SK-N-SH (cell line): Measurements from ENCODE around the gene PLCH1.

Experiments
- CTCF ChIP-seq: fragments of 200-600 bp; sonication (generic); IDR thresholded peaks from 2 replicates; pipeline ENCODE4 v1.6.1; 2017; ENCODE audit warnings: antibody characterized with exemption, mild to moderate bottlenecking, moderate library complexity
- TF ChIP-seq, protein P1 (sequence below): IDR thresholded peaks from 2 replicates; pipeline ENCODE4 v1.6.1; 2012; ENCODE audit warnings: mild to moderate bottlenecking, low read depth, low read length, moderate library complexity
- TF ChIP-seq, protein P2 (sequence below): IDR thresholded peaks from 2 replicates; pipeline ENCODE4 v1.4.0; 2012; ENCODE audit warnings: low read depth, borderline replicate concordance

GRCh38 chr3:155516439-155516838, 228.4 kb downstream of the PLCH1 start:
- no peak for TF ChIP-seq CTCF
- TF ChIP-seq, protein P1, sequence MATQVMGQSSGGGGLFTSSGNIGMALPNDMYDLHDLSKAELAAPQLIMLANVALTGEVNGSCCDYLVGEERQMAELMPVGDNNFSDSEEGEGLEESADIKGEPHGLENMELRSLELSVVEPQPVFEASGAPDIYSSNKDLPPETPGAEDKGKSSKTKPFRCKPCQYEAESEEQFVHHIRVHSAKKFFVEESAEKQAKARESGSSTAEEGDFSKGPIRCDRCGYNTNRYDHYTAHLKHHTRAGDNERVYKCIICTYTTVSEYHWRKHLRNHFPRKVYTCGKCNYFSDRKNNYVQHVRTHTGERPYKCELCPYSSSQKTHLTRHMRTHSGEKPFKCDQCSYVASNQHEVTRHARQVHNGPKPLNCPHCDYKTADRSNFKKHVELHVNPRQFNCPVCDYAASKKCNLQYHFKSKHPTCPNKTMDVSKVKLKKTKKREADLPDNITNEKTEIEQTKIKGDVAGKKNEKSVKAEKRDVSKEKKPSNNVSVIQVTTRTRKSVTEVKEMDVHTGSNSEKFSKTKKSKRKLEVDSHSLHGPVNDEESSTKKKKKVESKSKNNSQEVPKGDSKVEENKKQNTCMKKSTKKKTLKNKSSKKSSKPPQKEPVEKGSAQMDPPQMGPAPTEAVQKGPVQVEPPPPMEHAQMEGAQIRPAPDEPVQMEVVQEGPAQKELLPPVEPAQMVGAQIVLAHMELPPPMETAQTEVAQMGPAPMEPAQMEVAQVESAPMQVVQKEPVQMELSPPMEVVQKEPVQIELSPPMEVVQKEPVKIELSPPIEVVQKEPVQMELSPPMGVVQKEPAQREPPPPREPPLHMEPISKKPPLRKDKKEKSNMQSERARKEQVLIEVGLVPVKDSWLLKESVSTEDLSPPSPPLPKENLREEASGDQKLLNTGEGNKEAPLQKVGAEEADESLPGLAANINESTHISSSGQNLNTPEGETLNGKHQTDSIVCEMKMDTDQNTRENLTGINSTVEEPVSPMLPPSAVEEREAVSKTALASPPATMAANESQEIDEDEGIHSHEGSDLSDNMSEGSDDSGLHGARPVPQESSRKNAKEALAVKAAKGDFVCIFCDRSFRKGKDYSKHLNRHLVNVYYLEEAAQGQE = no peak
- TF ChIP-seq, protein P2, sequence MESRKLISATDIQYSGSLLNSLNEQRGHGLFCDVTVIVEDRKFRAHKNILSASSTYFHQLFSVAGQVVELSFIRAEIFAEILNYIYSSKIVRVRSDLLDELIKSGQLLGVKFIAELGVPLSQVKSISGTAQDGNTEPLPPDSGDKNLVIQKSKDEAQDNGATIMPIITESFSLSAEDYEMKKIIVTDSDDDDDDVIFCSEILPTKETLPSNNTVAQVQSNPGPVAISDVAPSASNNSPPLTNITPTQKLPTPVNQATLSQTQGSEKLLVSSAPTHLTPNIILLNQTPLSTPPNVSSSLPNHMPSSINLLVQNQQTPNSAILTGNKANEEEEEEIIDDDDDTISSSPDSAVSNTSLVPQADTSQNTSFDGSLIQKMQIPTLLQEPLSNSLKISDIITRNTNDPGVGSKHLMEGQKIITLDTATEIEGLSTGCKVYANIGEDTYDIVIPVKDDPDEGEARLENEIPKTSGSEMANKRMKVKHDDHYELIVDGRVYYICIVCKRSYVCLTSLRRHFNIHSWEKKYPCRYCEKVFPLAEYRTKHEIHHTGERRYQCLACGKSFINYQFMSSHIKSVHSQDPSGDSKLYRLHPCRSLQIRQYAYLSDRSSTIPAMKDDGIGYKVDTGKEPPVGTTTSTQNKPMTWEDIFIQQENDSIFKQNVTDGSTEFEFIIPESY = no peak
